GM12878 (cell line): ENCODE results near the gene IL6R. TPM values are rescaled to one million over a fixed set of nuclear protein-coding genes. Genes with fewer than 3 reads are reported as not detected.

Experiments used
- ASH2L ChIP-seq: fragments of 300-600, 200-600 bp; sonication (generic); IDR thresholded peaks from 2 replicates; pipeline ENCODE4 v1.6.1; 2017; ENCODE audit warnings: low read depth, mild to moderate bottlenecking, borderline replicate concordance
- BMI1 ChIP-seq: fragments of 450-650 bp; IDR thresholded peaks from 2 replicates; pipeline ENCODE4 v1.6.1; 2016; ENCODE audit warnings: mild to moderate bottlenecking, moderate library complexity, borderline replicate concordance
- CBFB ChIP-seq: IDR thresholded peaks from 2 replicates; pipeline ENCODE4 v1.6.1; 2016; ENCODE audit warnings: antibody characterized with exemption, low read depth
- CBX3 ChIP-seq: fragments of 200-600 bp; sonication (generic); IDR thresholded peaks from 2 replicates; pipeline ENCODE4 v1.6.1; 2016; ENCODE audit warnings: low read depth, borderline replicate concordance
- CHD2 ChIP-seq: IDR thresholded peaks from 2 replicates; pipeline ENCODE4 v1.6.1; 2011; ENCODE audit warnings: low read depth, low read length, improper control_type of control experiment, borderline replicate concordance
- CUX1 ChIP-seq: IDR thresholded peaks from 2 replicates; pipeline ENCODE4 v1.6.1; 2012; ENCODE audit warnings: improper control_type of control experiment, low read depth, low read length; ENCODE audit not compliant: insufficient replicate concordance
- EED ChIP-seq: sonication (generic); IDR thresholded peaks from 2 replicates; pipeline ENCODE4 v1.6.1; 2016; ENCODE audit warnings: antibody characterized with exemption, low read depth
- EP300 ChIP-seq, 2 experiments: fragments of 150-350 bp in 1 of 2; IDR thresholded peaks; 2 replicates each; pipeline ENCODE4 v1.6.1; 2011 to 2012; ENCODE audit warnings: low read depth in 2 of 2, low read length in 2 of 2, borderline replicate concordance in 1 of 2, improper control_type of control experiment in 1 of 2, inconsistent platforms in 1 of 2; ENCODE audit not compliant: control insufficient read depth in 1 of 2
- FOXK2 ChIP-seq: fragments of 450-650 bp; IDR thresholded peaks from 2 replicates; pipeline ENCODE4 v1.6.1; 2017; ENCODE audit warnings: mild to moderate bottlenecking, moderate library complexity
- GATAD2B ChIP-seq: fragments of 450-650 bp; conservative IDR thresholded peaks from 2 replicates; pipeline ENCODE4 v1.6.1; 2017; ENCODE audit warnings: low read depth, mild to moderate bottlenecking, moderate library complexity
- HCFC1 ChIP-seq: fragments of 150-350 bp; IDR thresholded peaks from 2 replicates; pipeline ENCODE4 v1.6.1; 2014; ENCODE audit warnings: low read length
- KAT2A ChIP-seq: conservative IDR thresholded peaks from 2 replicates; pipeline ENCODE4 v1.6.1; 2011; ENCODE audit warnings: low read depth, low read length; ENCODE audit not compliant: control insufficient read depth
- LARP7 ChIP-seq: fragments of 450-650 bp; IDR thresholded peaks from 2 replicates; pipeline ENCODE4 v1.6.1; 2017; ENCODE audit warnings: mild to moderate bottlenecking
- MEF2B ChIP-seq: fragments of 450-650 bp; IDR thresholded peaks from 2 replicates; pipeline ENCODE4 v1.6.1; 2018; ENCODE audit warnings: mild to moderate bottlenecking, moderate library complexity; ENCODE audit not compliant: partially characterized antibody, poor library complexity, severe bottlenecking
- MXI1 ChIP-seq: fragments of 150-350 bp; IDR thresholded peaks from 2 replicates; pipeline ENCODE4 v1.6.1; 2011; ENCODE audit warnings: low read depth, mild to moderate bottlenecking, inconsistent platforms, low read length, improper control_type of control experiment
- NFIC ChIP-seq: IDR thresholded peaks from 2 replicates; pipeline ENCODE4 v1.6.1; 2012; ENCODE audit warnings: low read depth, mild to moderate bottlenecking, inconsistent platforms, low read length, moderate library complexity
- NFXL1 ChIP-seq: fragments of 450-650 bp; IDR thresholded peaks from 2 replicates; pipeline ENCODE4 v1.6.1; 2017; ENCODE audit warnings: antibody characterized with exemption, mild to moderate bottlenecking, borderline replicate concordance
- NR2C1 ChIP-seq: fragments of 450-650 bp; IDR thresholded peaks from 2 replicates; pipeline ENCODE4 v1.6.1; 2017; ENCODE audit warnings: antibody characterized with exemption, mild to moderate bottlenecking, moderate library complexity
- NR2F1 ChIP-seq: fragments of 450-650 bp; conservative IDR thresholded peaks from 2 replicates; pipeline ENCODE4 v1.6.1; 2017; ENCODE audit warnings: mild to moderate bottlenecking
- NRF1 ChIP-seq: conservative IDR thresholded peaks from 2 replicates; pipeline ENCODE4 v1.6.1; 2011; ENCODE audit warnings: mild to moderate bottlenecking, low read depth, low read length, improper control_type of control experiment
- RFX5 ChIP-seq: IDR thresholded peaks from 2 replicates; pipeline ENCODE4 v1.6.1; 2011; ENCODE audit warnings: low read depth, low read length, improper control_type of control experiment
- SIN3A ChIP-seq: IDR thresholded peaks from 2 replicates; pipeline ENCODE4 v1.6.1; 2012; ENCODE audit warnings: low read depth, low read length, improper control_type of control experiment
- SUPT20H ChIP-seq: IDR thresholded peaks from 2 replicates; pipeline ENCODE4 v1.6.1; 2011; ENCODE audit warnings: low read depth, mild to moderate bottlenecking, low read length, moderate library complexity, borderline replicate concordance; ENCODE audit not compliant: control insufficient read depth
- TCF3 ChIP-seq: IDR thresholded peaks from 2 replicates; pipeline ENCODE4 v1.6.1; 2012; ENCODE audit warnings: low read depth, mild to moderate bottlenecking, low read length, borderline replicate concordance; ENCODE audit not compliant: insufficient read depth
- ZNF384 ChIP-seq: IDR thresholded peaks from 2 replicates; pipeline ENCODE4 v1.6.1; 2012; ENCODE audit warnings: low read depth, mild to moderate bottlenecking, low read length, improper control_type of control experiment, borderline replicate concordance
- ZNF622 ChIP-seq: fragments of 450-650 bp; IDR thresholded peaks from 2 replicates; pipeline ENCODE4 v1.6.1; 2017; ENCODE audit warnings: mild to moderate bottlenecking, inconsistent platforms
- polyA plus RNA-seq, 11 experiments: library from polyadenylated mRNA; depleted of rRNA in 4 of 11; unstranded in 6 of 11; stranded (reverse) in 5 of 11; fragments of >200 nt; fragmentation: Nextera tagmentation in 4 of 11; fragmentation: Illumina TruSeq in 1 of 11; extraction: Ambion mirVana in 4 of 11; extraction: Trizol in 1 of 11; gene quantifications; 1 replicate in 1 of 11; 2 replicates in 10 of 11; pipeline versions ENCODE4 v1.2.1 to v1.2.3, GENCODE V29; 2011 to 2016; ENCODE audit warnings: inconsistent platforms in 2 of 11, missing spikeins in 2 of 11, low read depth in 1 of 11
- total RNA-seq, 4 experiments: library from RNA; depleted of rRNA in 3 of 4; stranded (reverse); fragments of >200 nt in 3 of 4; fragmentation: Illumina TruSeq in 1 of 4; extraction: Trizol in 1 of 4; gene quantifications; 2 replicates each; pipeline versions ENCODE4 v1.2.1 to v1.2.3, GENCODE V29; 2013 to 2021
- TF ChIP-seq, protein P1 (sequence below): fragments of 450-650 bp; IDR thresholded peaks from 2 replicates; pipeline ENCODE4 v1.6.1; 2017; ENCODE audit warnings: borderline replicate concordance

IL6R gene
- total and polyA plus RNA-seq, 10 of the 15 experiments (the other 5 are each of a cell fraction or from before 2014, with no cell fraction given) = 1.9 to 43.4 (median 17.5) TPM

DNA sequence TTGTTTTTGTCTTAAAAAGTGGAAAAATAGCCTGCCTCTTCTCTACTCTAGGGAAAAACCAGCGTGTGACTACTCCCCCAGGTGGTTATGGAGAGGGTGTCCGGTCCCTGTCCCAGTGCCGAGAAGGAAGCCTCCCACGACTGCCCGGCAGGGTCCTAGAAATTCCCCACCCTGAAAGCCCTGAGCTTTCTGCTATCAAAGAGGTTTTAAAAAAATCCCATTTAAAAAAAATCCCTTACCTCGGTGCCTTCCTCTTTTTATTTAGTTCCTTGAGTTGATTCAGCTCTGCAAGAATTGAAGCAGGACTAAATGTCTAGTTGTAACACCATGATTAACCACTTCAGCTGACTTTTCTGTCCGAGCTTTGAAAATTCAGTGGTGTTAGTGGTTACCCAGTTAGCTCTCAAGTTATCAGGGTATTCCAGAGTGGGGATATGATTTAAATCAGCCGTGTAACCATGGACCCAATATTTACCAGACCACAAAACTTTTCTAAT lies 61.8 kb downstream of the IL6R start (continued):
- TF ChIP-seq TCF3 (no peak), CUX1 (no peak), KAT2A (no peak), EED (peak; percentile 14; the same call in 1 of the 2 replicates), HCFC1 (no peak), MXI1 (no peak), NR2F1 (no peak), NFIC (no peak; the same call in none of the 2 replicates), GATAD2B (no peak), EP300 (IDR thresholded peaks at IDR 0.05; ENCODE audit: borderline replicate concordance in 1 of 2, control insufficient read depth in 1 of 2, low read depth in 2 of 2, low read length in 2 of 2) (no peak), NFXL1 (no peak), CHD2 (no peak), CBX3 (no peak), SUPT20H (no peak), CBFB (peak; percentile 58; the same call in 1 of the 2 replicates), LARP7 (no peak), NRF1 (no peak), NR2C1 (no peak), MEF2B (no peak), ZNF384 (0 out of 2 replicates have a peak, but pooled peaks have one; percentile 11), BMI1 (no peak), RFX5 (no peak), SIN3A (no peak), ZNF622 (no peak), FOXK2 (no peak), ASH2L (no peak)
- TF ChIP-seq, protein P1, sequence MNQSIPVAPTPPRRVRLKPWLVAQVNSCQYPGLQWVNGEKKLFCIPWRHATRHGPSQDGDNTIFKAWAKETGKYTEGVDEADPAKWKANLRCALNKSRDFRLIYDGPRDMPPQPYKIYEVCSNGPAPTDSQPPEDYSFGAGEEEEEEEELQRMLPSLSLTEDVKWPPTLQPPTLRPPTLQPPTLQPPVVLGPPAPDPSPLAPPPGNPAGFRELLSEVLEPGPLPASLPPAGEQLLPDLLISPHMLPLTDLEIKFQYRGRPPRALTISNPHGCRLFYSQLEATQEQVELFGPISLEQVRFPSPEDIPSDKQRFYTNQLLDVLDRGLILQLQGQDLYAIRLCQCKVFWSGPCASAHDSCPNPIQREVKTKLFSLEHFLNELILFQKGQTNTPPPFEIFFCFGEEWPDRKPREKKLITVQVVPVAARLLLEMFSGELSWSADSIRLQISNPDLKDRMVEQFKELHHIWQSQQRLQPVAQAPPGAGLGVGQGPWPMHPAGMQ = no peak
